ENCODE results near the gene MAP7D1. TPM values are rescaled to one million over a fixed set of nuclear protein-coding genes. Genes with fewer than 3 reads are reported as not detected.

MAP7D1 gene
- total RNA-seq, 1 experiment from 2014 or later = 173 TPM

GRCh38 chr1:36166938-36167905 is 11.3 kb downstream of the MAP7D1 start:
- Histone ChIP-seq H3K4me2 (no peak overlapping the region), H3K36me3 (ENCODE audit: low read depth) (peaks cover 12% of the 10 kb centered on the region), H3K79me2 (ENCODE audit: low read depth) (peaks cover 61% of the 10 kb centered on the region), H3F3A (ENCODE audit: insufficient read depth, low read depth) (peaks cover 13% of the 10 kb centered on the region; the same call in 1 of the 2 replicates), H2AFZ (no peak overlapping the region), H3K27me3 (ENCODE audit: insufficient read depth, low read depth) (no peaks in the 10 kb centered on the region), H3K27ac (no peak overlapping the region), H3K4me3 (no peak overlapping the region), H3K4me1 (replicated peaks; ENCODE audit: insufficient read depth) (peaks cover 10% of the 10 kb centered on the region), H4K20me1 (ENCODE audit: insufficient read depth) (peaks cover 9% of the 10 kb centered on the region; the same call in 1 of the 2 replicates), H3K9me2 (ENCODE audit: insufficient read depth) (no peaks in the 10 kb centered on the region), H3K9me3 (ENCODE audit: insufficient read depth, low read depth) (no peaks in the 10 kb centered on the region)
- DNase-seq = no peak
- BruUV-seq (replicated peaks) = no TSS peak
- no peak for TF ChIP-seq EZH2 (IDR thresholded peaks at IDR 0.05; ENCODE audit: low read depth)
- TF ChIP-seq CTCF (conservative IDR thresholded peaks at IDR 0.05) = no peak
- ChIA-PET POLR2A (ENCODE audit: unreplicated experiment) (no interaction called here), CTCF (interaction anchor here (0.6 kb wide), 1 partner anchor 58 kb away, joined by 5 read pairs; no protein-coding TSS in a partner anchor)
- intact Hi-C loops (cut with micrococcal nuclease; ENCODE audit: unreplicated experiment) = no loop called here

GRCh38 chr1:36168514-36168913 is 12.6 kb downstream of the MAP7D1 start:
- H3K4me3 ChIP-seq = no peak overlapping the region
- DNase-seq = no peak
- peaks cover 49% of the 10 kb centered on the region for H3K79me2 ChIP-seq (ENCODE audit: low read depth)
- H3F3A ChIP-seq (ENCODE audit: insufficient read depth, low read depth) = peaks cover 19% of the 10 kb centered on the region; the same call in 1 of the 2 replicates
- TF ChIP-seq CTCF (conservative IDR thresholded peaks at IDR 0.05) = no peak
- TF ChIP-seq EZH2 (IDR thresholded peaks at IDR 0.05; ENCODE audit: low read depth) = no peak
- H3K9me2 ChIP-seq (ENCODE audit: insufficient read depth) = no peaks in the 10 kb centered on the region
- peaks cover 9% of the 10 kb centered on the region; the same call in 1 of the 2 replicates for H4K20me1 ChIP-seq (ENCODE audit: insufficient read depth)
- H2AFZ ChIP-seq = no peak overlapping the region
- no TSS peak for BruUV-seq (replicated peaks)
- H3K4me2 ChIP-seq = no peak overlapping the region
- H3K27ac ChIP-seq = no peak overlapping the region
- POLR2A ChIA-PET (ENCODE audit: unreplicated experiment) = no interaction called here
- H3K36me3 ChIP-seq (ENCODE audit: low read depth) = peaks cover 16% of the 10 kb centered on the region
- H3K27me3 ChIP-seq (ENCODE audit: insufficient read depth, low read depth) = no peaks in the 10 kb centered on the region
- no peaks in the 10 kb centered on the region for H3K9me3 ChIP-seq (ENCODE audit: insufficient read depth, low read depth)
- intact Hi-C loops (cut with micrococcal nuclease; ENCODE audit: unreplicated experiment) = no loop called here
- CTCF ChIA-PET = interaction anchor here (0.9 kb wide), 1 partner anchor 117 kb away, joined by 3 read pairs; no protein-coding TSS in a partner anchor
- H3K4me1 ChIP-seq (replicated peaks; ENCODE audit: insufficient read depth) = peaks cover 11% of the 10 kb centered on the region

- Histone ChIP-seq H2AFZ (no peak overlapping the region), H3F3A (ENCODE audit: insufficient read depth, low read depth) (peaks cover 10% of the 10 kb centered on the region; the same call in 1 of the 2 replicates), H3K9me3 (ENCODE audit: insufficient read depth, low read depth) (no peaks in the 10 kb centered on the region), H3K27ac (no peak overlapping the region), H3K27me3 (ENCODE audit: insufficient read depth, low read depth) (no peaks in the 10 kb centered on the region), H3K4me1 (replicated peaks; ENCODE audit: insufficient read depth) (peaks cover 11% of the 10 kb centered on the region), H3K36me3 (ENCODE audit: low read depth) (peaks cover 23% of the 10 kb centered on the region), H3K4me3 (no peak overlapping the region), H4K20me1 (ENCODE audit: insufficient read depth) (peaks cover 9% of the 10 kb centered on the region; the same call in 1 of the 2 replicates), H3K4me2 (no peak overlapping the region), H3K9me2 (ENCODE audit: insufficient read depth) (no peaks in the 10 kb centered on the region), H3K79me2 (ENCODE audit: low read depth) (peaks cover 32% of the 10 kb centered on the region)
- intact Hi-C loops (cut with micrococcal nuclease; ENCODE audit: unreplicated experiment) = no loop called here
- TF ChIP-seq CTCF (conservative IDR thresholded peaks at IDR 0.05) (no peak), EZH2 (IDR thresholded peaks at IDR 0.05; ENCODE audit: low read depth) (no peak)
- POLR2A ChIA-PET (ENCODE audit: unreplicated experiment) = no interaction called here
- no peak for DNase-seq
- CTCF ChIA-PET = interaction anchor here (0.6 to 1.0 kb wide), 4 partner anchors 17 to 43 kb away, joined by 4 to 11 read pairs (median 6); no protein-coding TSS in a partner anchor
- BruUV-seq (replicated peaks) = no TSS peak
Observed at GRCh38 chr1:36170643-36171412, 14.9 kb downstream of the MAP7D1 start.

Data from PC-9 (cell line).